Esophagus mucosa (tissue), 1 donor: Measurements from ENCODE around the gene SIGLEC1. TPM values are rescaled to one million over a fixed set of nuclear protein-coding genes. Genes with fewer than 3 reads are reported as not detected.

Experiments
- ATAC-seq: fragments of 200-7000 bp; cut with Tn5 transposase; one replicate; pipeline ENCODE4 v1.9.1; 2020
- total RNA-seq: library from RNA; stranded (reverse); gene quantifications from one replicate; pipeline ENCODE4 v1.2.4, GENCODE V29; 2023
- donor health status: DM: yes; HTN: yes; CAD: no.

The SIGLEC1 gene
- total RNA-seq, 1 donor from 2014 or later = 0.80 TPM

DNA sequence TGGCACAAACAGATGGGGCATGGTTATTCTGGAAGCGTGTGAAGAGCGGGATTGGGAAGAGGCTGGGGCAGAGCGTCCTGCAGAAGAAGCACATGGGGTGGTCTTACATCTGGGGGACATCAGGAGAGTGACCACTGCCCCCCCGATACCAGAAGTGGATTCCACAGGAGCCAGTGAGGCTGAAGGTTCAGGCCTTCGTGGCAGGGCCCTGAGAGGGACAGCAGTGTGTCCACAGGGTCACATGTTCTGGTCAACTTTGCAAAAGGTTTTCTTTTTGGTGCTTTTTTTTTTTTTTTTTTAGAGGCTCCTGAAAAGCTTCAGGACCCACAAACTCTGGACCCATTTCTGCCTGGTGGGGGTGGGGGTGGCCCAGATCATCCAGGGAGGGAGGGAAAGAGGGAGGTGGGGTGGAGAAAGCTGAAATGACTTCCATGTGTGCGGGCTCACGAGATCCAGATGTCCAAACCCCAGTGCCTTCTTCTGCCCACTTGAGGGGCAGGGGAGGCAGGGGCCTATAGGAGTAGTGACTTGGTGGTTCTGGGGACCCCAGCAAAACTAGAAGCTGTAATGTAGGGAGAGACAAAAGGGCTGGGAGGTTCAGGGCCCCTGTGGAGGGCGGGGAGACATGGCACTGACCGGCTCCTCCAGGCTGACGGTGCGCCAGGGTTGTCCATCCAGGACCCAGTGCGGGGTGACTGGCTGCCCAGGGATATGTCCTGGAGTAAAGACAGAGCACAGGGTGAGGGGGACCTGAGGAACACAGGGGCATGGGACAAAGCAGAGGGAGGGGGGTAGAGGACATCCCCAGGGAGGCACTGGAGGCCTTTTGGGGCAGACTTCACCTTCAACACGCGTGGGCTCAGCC lies 33.3 kb downstream of the SIGLEC1 start:
- no peak for ATAC-seq

DNA sequence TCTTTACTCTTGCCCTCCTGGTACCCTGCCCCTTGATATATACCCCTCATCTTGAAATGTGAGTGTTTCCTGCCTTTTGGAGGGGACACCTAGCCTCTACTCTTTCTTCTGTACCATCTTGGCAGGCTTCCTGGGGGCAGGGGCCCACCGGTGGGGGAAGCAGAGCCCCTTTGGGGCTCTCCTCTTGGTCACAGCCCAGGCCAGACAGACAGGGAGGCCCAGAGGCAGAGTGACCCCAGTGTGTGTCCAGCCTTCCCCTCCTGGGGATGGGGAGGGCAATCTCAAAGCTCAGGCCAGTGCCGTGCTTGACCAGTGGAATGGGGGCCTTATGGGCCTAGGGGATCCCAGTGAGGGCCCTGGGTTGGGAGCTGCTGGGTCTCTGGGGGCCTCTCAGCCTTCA lies 34.2 kb downstream of the SIGLEC1 start:
- ATAC-seq = no peak

- no peak for ATAC-seq
Measured at GRCh38 chr20:3677733-3678132, 34.7 kb downstream of the SIGLEC1 start.

DNA sequence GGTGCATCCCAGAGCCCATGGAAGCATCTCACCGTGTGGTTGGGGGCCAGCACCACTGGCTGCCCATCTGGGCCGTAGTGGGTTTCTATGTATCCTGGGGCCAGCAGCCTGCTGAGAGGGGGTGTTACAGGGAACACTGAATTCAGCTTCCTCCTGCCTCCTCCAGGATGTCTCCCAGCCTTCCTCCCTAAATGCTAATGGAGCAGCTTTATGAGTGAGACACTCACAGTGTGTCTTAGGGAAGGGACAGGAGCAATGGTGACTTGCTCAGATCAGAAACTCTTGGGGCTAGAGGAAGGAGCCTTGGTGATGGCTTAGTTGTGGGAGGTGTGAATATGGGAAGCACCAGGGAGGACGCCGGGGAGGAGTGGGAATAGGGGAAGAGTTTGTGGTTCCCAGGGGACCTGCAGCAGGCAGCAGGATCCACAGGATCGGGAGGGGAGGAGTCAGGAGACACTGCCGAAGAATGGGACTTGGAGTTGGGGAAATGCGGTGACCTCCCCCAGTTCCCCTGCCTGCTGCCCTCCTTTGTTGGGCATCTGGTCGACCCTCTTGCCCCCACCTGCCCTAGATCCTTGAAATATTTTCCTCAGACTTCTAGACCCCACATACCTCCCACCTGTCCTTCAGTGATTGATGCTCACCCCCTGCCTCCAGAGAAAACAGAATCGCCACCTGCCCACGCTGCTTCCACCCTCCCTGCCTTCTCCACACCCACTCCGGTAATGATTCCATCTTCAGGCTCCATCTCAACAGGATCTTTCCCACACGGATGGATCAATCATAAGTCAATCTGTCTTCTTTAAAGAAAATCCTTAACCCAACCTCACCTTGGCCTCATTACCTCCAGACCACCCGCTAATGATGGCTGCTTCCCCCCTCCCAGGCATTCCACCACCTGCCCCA lies 37.2 kb downstream of the SIGLEC1 start:
- ATAC-seq = no peak

DNA sequence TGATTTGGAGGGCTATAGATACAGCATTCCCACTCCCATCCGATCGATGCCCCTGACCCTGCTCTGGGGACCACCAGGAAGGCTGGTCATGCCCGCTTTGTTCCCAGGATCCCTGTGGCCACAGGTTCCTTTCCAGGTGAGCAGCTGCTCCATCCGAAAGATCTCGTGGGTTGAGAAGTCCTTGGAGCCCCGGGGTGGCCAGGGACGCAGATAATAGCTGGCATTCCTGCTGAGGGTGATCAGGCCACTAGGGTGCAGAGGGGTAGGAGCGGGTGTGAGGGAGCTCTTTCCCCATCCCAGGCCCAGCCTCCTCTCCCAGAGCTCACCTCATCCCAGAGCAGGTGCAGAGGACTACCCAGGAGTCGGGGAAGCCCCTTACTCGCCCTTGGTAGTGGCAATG lies 38.0 kb downstream of the SIGLEC1 start:
- no peak for ATAC-seq

- ATAC-seq = no peak
Measured at GRCh38 chr20:3673221-3674070, 39.0 kb downstream of the SIGLEC1 start.

DNA sequence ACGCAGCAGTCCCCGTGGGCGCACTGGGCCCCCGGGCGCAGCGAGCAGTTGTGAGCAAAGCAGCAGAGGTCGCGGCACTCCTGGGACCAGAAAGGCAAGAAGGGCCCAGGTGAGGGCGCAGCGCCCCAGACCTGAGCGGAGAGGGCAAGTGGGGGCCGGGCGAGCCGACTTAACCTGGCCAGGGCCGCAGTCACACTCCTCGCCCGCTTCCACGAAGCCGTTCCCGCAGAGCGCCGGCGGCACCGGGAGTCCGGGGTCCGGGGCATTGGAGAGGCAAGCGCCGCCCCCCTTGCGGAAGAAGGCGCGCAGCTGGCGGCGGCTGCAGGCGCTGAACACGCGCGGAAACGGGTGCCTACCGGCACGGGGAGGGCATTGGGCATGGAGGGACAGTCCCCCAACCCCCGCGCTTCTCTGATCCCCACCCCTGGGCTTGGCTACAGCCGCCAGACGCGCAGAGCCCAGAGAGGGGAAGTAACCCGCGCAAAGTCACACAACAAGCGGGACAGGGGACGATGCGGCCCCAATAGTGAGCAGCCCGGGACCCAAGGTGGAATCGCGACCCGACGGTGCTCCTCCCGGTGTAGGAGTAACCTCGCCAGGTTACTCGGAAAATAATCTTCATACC lies 39.7 kb downstream of the SIGLEC1 start:
- no peak for ATAC-seq

- no peak for ATAC-seq
Measured at GRCh38 chr20:3671986-3672546, 40.3 kb downstream of the SIGLEC1 start.

DNA sequence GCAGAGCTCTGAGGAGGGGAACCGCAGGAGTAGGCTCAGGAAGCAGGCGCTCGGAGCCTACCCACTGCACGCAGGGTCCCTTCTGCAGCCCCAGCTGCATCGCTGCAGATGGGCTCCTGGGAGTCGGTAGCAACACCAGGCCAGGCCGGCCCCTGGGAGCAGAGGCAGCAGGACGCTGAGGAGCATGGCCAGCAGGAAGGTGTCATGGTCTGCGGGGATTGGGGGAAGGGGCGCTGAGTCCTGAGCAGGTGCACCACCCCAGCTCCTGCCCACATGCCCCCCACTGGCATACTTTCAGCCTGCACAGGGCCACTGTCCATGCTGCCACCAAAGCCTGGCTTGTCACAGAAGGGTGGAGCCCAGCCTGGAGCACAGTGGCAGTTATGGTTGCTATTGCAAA lies 41.5 kb downstream of the SIGLEC1 start:
- no peak for ATAC-seq

- ATAC-seq = no peak
Measured at GRCh38 chr20:3670511-3670910, 41.9 kb downstream of the SIGLEC1 start.

- ATAC-seq = no peak
Measured at GRCh38 chr20:3669710-3670367, 42.6 kb downstream of the SIGLEC1 start.

DNA sequence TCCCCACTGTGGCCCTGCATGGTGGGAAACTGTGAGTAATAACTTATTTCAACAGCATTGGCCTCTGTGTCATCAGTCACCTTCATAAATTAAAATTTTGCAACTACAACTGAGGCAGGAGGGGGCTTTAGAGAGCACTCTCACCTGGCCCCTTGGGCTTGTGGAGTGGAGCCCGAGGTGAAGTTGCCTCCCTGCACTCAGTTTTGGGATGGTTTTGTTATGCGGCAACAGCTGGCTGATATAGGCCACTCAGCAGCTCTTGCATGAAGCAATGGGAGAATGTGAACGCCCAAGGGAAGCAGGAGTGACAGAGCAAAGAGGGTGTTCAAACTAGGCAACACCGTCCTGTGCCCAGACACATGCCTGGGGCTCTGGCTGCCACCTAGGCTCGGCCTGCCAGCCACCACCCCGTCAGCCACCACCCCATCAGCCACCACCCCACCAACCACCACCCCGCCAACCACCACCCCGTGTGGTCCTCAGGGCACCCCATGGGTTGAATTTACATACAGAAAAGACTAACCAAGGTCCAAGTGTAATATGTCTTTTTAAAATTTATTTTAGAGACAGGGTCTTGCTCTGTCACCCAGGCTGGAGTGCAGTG lies 44.9 kb downstream of the SIGLEC1 start:
- no peak for ATAC-seq

DNA sequence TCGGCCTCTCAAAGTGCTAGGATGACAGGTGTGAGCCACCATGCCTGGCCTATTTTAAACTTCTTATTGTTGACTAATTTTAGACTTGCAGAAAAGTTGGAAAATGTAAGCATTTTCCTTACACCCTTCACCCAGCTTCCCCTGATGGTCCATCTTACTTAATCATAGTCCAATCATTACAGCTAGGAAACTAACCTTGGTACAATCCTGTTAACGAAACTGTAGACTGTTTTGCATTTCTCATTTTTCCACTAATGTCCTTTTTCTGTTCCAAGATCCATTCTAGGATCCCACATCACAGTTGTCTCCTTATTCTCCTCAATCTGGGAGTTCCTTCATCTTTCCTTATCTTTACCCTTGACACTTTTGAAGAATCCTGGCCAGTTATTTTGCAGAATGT lies 48.5 kb downstream of the SIGLEC1 start:
- no peak for ATAC-seq

- ATAC-seq = no peak
Measured at GRCh38 chr20:3663031-3663701, 49.2 kb downstream of the SIGLEC1 start, which contains the start of gene GFRA4. GFRA4 (minus strand) TSS chr20:3663399; CDS start chr20:3663399, 0 bp downstream.

Other genes starting within 250 kb of the SIGLEC1 start
- gene ATRN, start 241.6 kb downstream of the SIGLEC1 start, total RNA-seq = 14.7 TPM
- gene GFRA4, start 49.2 kb downstream of the SIGLEC1 start, total RNA-seq = not detected
- 2.5 TPM for gene ADAM33, start 30.6 kb downstream of the SIGLEC1 start, total RNA-seq
- 1.2 TPM for gene HSPA12B, start 20.1 kb upstream of the SIGLEC1 start, total RNA-seq
- gene ADISSP, start 55.2 kb upstream of the SIGLEC1 start, total RNA-seq = 29.1 TPM
- not detected for gene SPEF1, start 68.8 kb upstream of the SIGLEC1 start, total RNA-seq
- 50.8 TPM for gene CENPB, start 74.1 kb upstream of the SIGLEC1 start, total RNA-seq
- gene CDC25B, start 83.7 kb upstream of the SIGLEC1 start, total RNA-seq = 42.5 TPM
- 10.7 TPM for gene AP5S1, start 107.9 kb upstream of the SIGLEC1 start, total RNA-seq
- 18.8 TPM for gene MAVS, start 134.2 kb upstream of the SIGLEC1 start, total RNA-seq
- gene PANK2, start 176.8 kb upstream of the SIGLEC1 start, total RNA-seq = 26.2 TPM